NK-92 (cell line): Measurements from ENCODE around the gene PSKH1.
"Not testable (repeated sequence)": the region's sequence is repeated elsewhere in the genome, so short reads cannot be mapped to it uniquely, and the experiment has no call there.

Experiments used
- DNase-seq: peaks from one replicate; lab custom pipeline; 2025; ENCODE audit not compliant: unreplicated experiment; lab: John Stamatoyannopoulos, UW

Gene PSKH1

DNA sequence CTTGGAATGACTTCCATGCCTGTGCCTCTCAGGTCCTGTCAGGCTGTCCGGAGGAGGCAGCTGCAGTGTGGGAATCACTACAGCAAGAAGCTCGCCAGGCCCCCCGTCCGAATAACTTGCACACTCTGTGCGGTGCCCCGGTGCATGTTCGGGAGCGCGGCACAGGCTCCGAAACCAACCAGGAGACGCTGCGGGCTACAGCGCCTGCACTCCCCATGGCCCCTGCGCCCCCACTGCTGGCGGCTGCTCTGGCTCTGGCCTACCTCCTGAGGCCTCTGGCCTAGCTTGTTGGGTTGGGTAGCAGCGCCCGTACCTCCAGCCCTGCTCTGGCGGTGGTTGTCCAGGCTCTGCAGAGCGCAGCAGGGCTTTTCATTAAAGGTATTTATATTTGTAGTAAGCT is 7.1 kb upstream of the PSKH1 start:
- DNase-seq = no peak

DNA sequence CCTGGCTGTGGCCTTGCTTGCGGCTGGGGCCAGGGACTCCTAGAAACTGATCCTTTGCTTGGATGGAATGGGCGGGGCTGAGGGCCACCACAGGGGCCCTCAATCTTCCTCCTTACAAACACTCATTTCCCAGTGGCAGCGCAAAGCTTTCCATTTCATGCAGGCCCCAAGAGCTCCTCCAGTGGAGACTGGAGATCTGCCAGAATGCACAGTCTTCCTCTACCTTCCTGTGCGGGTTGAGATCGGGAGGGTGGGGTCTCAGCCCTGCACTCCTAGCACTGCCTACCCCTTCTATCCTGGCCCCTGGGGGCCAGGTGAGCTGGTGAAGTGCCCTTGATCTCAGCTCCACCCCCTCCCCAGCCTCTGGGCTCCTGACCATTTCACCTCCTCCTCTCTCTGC is 6.7 kb upstream of the PSKH1 start:
- no peak for DNase-seq

DNA sequence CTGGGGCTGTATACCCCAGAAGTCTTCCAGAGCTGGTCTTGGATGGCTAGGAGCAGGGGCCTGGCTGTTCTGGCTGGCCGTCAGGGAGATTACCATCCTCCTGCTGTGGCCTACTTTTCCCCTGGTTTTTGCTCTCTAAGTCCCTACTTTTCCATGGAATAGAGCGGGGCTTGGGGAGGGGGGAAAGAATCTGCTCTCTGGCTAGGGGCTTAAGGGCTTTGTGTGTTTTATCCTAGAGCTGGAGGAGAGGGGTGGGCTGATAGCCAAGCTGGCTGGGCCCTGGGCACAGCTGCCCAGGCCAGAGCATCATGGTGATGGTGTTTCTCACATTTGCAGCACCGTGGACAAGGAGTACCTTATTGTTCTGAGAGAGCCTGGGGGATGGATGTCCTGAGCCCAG is 4.7 kb upstream of the PSKH1 start:
- DNase-seq = no peak

DNA sequence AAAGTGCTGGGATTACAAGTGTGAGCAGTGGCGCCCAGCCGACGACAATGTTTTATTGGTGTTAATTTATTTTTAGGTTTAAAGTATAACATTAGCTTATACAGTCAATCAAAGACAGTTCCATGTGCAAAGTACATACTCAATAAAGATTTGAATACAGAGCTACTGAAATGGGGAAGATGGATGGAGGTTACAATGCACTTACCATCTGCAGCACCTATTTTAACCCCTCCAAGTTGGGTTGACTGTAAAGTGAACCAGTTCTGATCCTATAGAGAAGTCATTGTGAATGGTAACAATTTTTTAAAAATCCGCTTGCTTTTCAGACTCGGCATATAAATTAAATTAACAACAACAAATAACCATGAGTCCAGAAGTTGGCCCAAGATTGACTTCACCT is 679 bp upstream of the PSKH1 start:
- DNase-seq = no peak

DNA sequence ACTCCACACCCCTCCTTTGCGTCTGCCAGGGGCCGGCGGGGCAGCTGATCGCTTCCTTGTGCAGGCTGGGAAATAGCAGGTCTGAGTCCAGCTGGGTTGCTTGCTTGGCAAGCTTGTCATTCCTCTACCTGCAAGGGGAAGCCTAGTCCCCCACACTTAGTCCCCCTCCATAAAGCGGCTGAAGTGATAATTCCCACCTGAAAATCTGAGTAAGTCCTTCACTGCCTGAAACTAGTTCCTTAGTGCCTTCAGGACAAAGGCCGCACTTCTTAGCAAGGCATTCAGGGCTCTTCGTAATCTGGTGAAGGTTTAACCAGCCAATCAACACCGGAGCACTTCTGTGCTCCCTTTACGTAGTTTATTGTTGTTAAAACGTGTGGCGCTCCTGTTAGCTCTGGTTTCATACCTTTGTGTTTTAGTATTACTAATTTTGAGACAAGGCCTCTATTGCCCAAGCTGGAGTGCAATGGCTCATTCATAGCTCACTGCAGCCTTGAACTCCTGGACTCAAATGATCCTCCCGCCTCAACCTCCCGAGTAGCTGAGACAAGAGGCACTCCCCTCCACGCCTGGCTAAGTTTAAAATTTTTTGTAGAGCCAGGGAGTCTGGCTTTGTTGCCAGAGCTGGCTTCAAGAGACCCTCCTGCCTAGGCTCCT is 817 bp downstream of the PSKH1 start:
- DNase-seq = no peak

DNA sequence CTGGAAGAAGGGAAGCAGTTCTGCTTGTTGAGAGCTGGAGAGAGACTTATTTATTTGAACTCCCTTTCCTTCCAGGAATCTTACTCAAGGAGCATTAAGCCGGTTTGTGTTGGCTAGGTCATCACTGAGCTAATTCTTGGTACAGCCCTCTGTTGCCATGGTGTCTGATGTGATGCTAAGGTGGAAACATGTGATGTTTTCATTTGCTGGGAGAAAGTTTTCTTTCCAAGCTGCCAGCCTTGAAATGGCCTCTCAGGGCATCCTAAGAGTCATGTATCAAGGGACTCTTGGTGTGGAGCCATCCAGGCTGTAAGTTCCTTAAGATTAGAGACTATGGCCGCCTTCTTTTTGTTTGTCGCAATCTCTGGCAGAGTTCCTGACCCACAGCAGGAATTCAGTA is 4.2 kb downstream of the PSKH1 start:
- DNase-seq = no peak

DNA sequence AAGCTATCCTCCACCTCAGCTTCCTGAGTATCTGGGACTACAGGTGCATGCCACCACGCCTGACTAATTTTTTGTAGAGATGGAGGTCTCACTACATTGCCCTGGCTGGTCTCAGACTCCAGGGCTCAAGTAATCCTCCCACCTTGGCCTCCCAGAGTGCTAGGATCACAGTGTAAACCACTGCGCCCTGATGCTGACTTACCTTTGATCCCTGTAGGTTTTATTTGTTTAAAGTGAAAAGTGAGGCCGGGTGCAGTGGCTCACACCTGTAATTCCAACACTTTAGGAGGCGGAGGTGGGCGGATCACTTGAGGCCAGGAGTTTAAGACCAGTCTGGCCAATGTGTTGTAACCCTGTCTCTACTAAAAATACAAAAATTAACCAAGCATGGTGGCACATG is 8.7 kb downstream of the PSKH1 start:
- DNase-seq = no peak

DNA sequence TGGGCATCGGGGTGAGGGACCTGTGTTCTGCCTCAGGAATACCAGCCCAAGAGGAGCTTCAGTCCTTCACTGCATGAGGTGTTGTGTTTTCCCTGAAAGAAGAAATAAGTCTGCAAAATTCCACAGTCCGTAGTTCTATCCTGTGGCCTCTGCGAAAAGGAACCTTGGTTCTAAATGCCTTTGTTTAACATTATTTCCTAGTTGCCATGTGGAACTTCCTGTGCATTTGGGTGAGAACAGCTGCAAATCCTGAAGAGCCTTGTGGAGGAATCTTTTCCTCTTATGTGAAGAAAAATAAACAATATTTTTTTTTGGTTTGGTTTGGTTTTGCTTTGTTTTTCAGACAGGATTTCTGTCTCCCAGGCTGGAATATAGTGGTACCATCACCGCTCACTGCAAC is 9.8 kb downstream of the PSKH1 start:
- no peak for DNase-seq

DNA sequence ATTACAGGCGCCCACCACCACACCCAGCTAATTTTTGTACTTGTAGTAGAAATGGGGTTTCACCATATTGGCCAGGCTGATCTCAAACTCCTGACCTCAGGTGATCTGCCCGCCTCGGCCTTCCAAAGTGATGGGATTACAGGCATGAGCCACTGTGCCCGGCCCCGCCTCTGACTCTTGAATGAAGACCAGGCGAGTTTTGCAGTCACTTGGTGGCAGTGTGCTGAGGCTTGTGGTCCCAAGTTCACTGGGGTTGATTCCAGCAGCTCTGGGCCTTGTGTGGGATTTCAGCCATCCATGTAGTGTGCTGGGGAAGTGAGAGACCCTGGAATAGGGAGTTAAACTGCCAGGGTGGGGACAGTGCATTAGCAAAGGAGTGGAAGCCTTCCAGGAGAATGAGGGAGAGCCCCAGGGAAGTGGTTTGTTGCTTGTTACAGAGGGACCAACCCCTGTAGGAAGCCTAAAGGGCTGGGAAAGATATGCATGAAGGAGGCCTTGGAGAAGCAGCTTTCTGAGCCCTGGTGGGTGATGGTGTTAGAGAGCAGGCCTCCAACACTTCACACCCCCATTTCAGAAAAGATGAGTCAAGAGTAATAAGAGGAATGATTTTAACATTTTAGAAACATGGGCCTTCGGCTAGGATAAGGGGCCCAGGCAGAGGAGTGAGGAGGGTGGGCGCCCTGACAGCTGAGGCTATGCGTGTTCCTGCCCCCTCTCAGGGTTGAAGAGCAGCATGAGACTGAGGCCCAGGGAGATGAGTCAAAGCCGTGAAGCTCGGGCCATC is 14.5 kb downstream of the PSKH1 start:
- no peak for DNase-seq

DNA sequence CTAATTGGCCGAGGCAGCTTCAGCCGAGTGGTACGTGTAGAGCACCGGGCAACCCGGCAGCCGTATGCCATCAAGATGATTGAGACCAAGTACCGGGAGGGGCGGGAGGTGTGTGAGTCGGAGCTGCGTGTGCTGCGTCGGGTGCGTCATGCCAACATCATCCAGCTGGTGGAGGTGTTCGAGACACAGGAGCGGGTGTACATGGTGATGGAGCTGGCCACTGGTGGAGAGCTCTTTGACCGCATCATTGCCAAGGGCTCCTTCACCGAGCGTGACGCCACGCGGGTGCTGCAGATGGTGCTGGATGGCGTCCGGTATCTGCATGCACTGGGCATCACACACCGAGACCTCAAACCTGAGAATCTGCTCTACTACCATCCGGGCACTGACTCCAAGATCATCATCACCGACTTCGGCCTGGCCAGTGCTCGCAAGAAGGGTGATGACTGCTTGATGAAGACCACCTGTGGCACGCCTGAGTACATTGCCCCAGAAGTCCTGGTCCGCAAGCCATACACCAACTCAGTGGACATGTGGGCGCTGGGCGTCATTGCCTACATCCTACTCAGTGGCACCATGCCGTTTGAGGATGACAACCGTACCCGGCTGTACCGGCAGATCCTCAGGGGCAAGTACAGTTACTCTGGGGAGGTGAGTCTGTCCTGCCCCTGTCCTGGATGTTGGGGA is 16.1 kb downstream of the PSKH1 start:
- no peak for DNase-seq

DNA sequence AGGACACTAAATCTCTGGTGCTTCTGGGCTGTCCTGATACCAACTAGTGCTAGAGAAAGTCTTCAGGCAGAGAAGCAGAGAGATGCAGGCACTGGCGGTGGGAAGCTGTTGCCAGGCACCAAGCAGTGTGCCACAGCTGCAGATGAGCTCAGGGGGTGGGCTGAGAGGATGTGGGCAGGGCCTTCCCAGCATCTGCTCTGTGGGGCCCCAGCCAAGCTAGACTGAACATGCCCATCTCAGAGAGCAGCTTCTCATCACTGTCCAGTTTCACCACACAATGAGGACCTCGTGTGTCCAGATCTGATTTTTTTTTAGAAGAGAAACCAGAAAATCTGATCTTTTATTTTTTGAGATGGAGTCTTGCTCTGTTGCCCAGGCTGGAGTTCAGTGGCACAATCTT is 17.1 kb downstream of the PSKH1 start:
- no peak for DNase-seq

DNA sequence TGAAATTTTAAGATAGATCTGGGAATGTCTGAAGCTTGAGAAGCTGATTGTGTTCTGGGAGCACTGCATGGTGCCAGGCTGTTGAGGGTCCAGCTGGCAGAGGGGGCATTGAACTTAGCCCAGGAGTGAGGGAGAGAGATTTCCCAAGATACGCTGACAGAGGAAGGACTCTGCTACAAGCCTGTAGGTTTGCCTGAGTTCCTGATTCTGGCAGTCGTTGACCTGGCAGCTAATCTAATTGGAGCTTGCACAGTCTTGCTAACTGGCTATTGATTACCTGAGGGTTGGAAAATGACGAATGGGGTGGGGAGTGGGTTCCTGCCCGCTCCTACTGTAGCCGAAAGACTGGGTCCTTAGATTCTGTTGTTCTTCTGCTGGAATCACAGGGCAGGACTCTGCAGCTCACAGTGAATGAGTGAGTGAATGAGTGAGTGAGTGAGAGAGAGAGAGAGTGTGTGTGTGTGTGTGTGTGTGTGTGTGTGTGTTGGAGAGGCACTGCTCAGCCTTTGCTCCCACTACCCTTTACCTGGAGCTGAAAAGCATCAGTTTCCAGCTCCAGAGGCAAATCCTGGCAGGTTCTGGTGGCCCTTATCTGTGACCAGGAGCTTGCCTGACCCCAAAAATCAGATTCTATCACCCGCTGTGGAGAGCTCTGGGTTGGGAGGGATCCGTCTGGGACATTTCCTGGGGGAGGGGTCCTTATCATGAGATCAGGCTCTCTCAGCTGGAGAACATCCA is 21.9 kb downstream of the PSKH1 start:
- DNase-seq = no peak

DNA sequence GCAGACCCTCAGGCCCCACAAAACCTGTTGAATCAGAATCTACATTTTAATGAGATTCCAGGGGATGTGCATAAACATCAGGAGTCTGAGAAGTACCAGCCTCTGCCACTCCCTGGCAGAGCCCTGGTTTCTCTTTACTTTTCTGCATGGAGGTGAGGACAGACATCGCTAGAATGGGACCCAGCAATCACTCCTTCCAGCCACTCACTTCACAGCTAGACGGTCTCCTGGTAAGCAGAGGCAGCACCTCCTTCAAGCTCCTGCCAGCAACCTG is 22.4 kb downstream of the PSKH1 start:
- not testable (repeated sequence) for DNase-seq

DNA sequence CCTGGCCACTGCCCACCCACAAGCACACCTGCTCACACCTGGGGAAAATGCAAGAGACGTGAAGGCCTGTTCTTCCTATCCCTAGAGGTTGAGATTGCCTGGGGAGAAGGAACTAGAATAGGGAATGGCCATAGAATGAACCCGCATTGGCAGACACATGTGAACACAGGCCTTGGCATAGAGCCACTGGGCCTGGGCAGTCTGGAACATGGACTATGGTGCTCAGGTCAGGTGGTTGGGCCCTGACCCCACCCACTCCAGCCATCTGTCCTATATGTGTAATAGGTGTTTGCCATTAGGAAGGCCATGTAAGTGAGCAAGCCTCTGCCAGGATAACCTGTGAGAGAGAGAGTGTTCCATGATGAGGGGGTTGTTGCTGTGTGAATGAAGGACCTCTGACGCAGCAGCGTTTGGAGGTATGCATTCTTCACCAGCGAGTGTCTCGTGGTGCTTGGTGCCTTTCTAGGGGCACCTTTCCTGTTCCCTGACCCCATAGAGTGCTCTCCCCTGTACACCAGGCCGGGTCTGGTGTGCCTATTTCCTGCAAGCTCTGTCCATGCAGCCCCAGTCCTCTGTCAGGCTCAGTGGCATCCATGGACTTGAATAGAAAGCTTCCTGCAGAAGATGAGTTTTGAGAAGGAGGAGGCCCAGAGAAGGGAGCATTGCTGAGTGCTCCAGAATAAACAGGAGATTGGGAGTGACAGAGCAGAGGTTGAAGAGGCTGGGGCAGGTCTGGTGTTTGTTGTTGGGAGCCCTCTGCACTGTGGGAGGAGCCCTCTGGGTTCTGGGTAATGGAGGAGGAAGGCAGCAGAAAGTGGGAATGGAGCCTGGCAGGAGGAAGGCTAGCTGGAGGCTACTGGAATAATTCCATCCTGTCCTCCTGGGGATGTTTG is 23.0 kb downstream of the PSKH1 start:
- DNase-seq = no peak

DNA sequence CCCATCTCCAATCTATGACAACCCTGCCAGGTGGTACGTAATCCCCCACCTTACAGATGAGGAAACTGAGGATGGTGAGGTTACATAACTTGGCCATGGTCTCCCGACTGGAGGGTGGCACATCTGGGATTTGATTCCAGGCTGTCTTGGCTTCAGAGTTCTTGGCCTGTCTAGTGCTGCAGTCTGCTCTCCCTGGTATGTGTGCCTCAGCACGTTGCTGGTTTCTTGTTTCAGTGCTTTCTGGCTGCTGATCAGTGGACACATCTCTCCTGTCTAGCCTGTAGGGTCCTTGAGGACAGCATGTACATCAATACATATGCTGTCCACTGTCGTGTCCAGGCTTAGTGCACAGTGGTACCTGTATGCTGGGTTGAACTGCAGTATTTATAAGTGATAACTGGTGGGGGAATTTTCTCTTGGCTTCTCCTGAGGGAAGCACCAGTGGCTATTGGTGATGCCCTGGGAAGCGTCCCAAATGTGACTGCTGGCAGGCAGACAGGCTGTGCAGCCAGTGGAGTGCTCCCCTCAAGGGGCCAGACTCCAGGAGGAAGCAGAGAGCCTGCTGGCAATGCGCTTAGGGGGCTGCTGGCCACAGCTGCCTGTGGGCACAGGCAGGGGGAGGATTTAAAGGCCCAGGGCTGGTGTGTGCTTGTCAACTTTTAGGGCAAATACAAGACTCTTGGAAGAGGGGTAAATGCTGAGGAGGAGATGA is 24.2 kb downstream of the PSKH1 start:
- DNase-seq = no peak

DNA sequence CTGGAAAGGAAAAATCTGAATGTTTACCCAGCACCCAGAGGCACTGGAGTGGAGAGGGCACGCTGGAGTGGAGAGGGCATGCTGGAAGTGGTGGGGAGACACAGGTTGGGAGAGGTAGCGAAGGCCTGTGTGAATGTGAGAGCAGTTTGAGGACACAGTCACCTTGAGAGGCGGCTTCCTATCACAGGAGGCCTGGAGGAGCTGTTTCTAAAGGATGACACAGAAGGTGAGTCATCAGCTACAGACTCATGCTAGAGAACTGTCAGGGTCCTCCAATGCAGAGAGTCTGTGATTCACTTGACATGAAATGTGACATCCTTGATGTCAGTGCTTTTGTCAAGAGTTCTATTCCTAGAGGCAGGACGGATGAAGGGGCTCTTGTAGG is 24.8 kb downstream of the PSKH1 start:
- no peak for DNase-seq

DNA sequence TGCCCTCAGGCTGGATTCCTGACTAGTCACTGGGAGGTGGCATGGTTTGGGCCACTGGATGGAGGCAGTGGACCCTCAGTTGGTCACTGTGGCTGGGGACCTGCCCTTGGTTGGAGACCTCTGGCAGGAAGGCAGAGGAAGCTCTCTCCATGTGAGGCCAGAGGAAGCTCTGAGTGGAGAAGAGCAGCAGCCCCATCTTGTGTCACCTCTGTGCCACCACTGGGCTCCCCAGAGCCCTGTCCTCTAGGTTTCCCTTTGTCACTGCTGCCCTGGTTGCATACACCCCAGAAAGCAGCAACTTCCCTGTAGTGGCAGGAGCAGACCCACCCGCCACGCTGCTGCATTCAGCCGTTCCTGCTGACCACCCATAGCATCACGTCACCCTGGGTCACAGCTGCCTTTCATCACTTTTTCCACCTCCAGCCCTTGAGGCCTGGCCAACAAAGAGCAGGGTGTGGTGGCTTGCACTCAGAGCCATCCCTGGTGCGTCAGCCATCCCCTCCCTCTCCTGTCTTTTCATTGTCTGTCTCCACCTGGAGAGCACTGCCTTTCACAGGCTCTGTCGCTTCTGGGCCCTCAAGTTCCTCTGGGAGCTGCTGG is 26.7 kb downstream of the PSKH1 start:
- DNase-seq = no peak

DNA sequence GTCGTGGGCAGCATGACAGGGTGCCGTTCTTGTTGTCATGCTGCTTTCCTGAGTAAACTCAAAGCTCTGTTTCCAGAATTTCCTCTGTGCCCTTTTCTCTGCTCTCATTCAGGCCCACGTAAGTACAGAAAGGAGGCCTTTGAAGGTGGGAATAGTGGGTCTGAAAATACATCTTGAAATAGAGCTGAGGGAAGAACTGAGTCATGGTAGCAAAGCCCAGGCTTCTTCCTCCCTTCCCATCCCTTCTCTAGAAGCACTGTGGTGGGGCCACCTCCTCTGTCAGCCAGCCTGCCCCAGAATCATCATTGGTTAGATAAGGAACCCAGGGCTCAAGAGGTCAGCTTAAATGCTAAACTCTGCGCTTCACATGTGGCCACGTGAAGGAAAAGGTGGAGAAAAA is 29.2 kb downstream of the PSKH1 start:
- DNase-seq = no peak

DNA sequence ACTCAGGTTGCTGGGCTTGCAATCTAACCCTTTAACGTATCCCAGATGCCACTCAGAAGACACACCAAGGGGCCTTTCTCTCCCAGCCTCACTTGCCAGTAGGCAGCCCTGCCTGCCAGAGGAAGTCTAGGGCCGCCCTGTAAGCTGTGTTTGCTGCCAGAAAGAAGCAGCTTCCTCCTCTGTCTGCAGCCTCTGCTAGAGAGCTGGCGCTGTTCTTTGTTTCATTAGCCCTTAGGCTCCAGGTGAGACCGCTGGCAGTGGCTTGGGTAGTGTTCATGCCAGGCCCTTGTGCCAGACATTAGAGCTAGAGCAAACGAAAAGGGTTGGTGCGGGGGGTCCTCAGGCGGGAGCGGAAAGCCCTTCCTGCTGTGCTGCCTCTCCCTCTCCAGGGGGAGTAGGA is 29.7 kb downstream of the PSKH1 start:
- DNase-seq = no peak
